ENCODE results near the gene PRKCE.
"Not testable (repeated sequence)": the region's sequence is repeated elsewhere in the genome, so short reads cannot be mapped to it uniquely, and the experiment has no call there.

DNA sequence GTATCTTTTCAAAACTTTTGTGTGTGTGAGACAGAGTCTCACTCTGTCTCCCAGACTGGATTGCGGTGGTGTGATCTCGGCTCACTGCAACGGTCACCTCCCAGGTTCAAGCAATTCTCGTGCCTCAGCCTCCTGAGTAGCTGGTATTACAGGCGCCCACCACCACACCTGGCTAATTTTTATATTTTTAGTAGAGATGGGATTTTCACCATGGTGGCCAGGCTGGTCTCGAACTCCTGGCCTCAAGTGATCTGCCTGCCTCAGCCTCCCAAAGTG, 238.8 kb downstream of the PRKCE start:
- TF ChIP-seq, protein P1, sequence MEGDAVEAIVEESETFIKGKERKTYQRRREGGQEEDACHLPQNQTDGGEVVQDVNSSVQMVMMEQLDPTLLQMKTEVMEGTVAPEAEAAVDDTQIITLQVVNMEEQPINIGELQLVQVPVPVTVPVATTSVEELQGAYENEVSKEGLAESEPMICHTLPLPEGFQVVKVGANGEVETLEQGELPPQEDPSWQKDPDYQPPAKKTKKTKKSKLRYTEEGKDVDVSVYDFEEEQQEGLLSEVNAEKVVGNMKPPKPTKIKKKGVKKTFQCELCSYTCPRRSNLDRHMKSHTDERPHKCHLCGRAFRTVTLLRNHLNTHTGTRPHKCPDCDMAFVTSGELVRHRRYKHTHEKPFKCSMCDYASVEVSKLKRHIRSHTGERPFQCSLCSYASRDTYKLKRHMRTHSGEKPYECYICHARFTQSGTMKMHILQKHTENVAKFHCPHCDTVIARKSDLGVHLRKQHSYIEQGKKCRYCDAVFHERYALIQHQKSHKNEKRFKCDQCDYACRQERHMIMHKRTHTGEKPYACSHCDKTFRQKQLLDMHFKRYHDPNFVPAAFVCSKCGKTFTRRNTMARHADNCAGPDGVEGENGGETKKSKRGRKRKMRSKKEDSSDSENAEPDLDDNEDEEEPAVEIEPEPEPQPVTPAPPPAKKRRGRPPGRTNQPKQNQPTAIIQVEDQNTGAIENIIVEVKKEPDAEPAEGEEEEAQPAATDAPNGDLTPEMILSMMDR (conservative IDR thresholded peaks at IDR 0.05; ENCODE audit: low read length), result not testable (repeated sequence)
- TF ChIP-seq EZH2phosphoT487 (IDR thresholded peaks at IDR 0.05; ENCODE audit: borderline replicate concordance, low read depth, low read length), result not testable (repeated sequence)

Data from OCI-LY7 (cell line).